Measurements from ENCODE around the gene NME2. TPM values are rescaled to one million over a fixed set of nuclear protein-coding genes. Genes with fewer than 3 reads are reported as not detected.
A peak's percentile ranks its signal among the peaks of the same experiment; 100 is the strongest.

The NME2 gene
- total RNA-seq, 1 donor from 2014 or later, result 318 TPM

DNA sequence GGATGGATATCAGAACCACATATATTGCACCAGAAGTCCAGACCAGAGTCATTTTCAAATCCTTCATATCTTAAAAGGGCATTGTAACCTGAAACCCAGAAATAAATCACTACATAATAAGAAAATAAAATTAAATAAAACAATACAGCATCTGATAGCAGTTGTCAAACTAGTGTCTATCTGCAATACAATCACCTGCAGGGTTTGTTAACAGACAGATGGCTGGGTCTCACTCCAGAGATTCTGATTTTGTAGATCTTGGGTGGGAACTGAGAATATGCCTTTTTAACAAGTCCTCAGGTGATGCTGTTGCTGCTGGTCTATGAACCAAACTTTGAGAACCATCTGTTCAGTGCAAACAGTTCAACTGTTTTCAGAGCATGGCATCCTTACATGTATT lies 37.6 kb downstream of the NME2 start:
- TF ChIP-seq, protein P1, sequence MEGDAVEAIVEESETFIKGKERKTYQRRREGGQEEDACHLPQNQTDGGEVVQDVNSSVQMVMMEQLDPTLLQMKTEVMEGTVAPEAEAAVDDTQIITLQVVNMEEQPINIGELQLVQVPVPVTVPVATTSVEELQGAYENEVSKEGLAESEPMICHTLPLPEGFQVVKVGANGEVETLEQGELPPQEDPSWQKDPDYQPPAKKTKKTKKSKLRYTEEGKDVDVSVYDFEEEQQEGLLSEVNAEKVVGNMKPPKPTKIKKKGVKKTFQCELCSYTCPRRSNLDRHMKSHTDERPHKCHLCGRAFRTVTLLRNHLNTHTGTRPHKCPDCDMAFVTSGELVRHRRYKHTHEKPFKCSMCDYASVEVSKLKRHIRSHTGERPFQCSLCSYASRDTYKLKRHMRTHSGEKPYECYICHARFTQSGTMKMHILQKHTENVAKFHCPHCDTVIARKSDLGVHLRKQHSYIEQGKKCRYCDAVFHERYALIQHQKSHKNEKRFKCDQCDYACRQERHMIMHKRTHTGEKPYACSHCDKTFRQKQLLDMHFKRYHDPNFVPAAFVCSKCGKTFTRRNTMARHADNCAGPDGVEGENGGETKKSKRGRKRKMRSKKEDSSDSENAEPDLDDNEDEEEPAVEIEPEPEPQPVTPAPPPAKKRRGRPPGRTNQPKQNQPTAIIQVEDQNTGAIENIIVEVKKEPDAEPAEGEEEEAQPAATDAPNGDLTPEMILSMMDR (IDR thresholded peaks at IDR 0.05; ENCODE audit: unreplicated experiment), result no peak
- H3K36me3 Mint-ChIP-seq (ENCODE audit: insufficient read depth), result peaks cover 15% of the 10 kb centered on the region
- H3K27me3 Mint-ChIP-seq, result no peaks in the 10 kb centered on the region
- no peak overlapping the region for H3K27ac Mint-ChIP-seq
- H3K4me3 Mint-ChIP-seq (ENCODE audit: low read depth), result no peak overlapping the region
- no peaks in the 10 kb centered on the region for H3K9me3 Mint-ChIP-seq (ENCODE audit: low read depth)
- no peak for DNase-seq (ENCODE audit: low spot score, unreplicated experiment)
- H3K4me1 Mint-ChIP-seq (ENCODE audit: low read depth), result no peaks in the 10 kb centered on the region

DNA sequence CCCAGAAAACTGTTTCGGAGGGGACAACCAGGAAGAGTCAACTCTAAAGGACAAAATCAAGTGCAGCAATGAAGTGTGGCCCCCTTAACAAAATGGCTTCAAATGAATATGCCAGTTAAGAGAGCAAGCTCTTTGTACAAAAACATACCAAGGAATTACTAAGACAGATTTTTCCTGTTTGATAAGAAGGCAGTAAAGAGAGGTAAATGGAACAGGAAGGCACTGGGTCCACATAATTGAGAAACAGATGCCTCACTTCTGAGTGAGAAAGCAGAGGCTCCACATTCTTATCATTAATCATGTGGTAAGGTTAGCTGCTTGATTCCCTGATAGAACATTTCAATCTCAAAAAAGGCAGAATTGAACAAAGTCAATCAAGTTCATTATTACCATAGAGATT lies 48.7 kb downstream of the NME2 start:
- Mint-ChIP-seq H3K27ac (no peak overlapping the region), H3K9me3 (ENCODE audit: low read depth) (no peaks in the 10 kb centered on the region), H3K4me1 (ENCODE audit: low read depth) (no peaks in the 10 kb centered on the region), H3K36me3 (ENCODE audit: insufficient read depth) (peaks cover 23% of the 10 kb centered on the region), H3K4me3 (ENCODE audit: low read depth) (no peak overlapping the region), H3K27me3 (no peaks in the 10 kb centered on the region)
- no peak for DNase-seq (ENCODE audit: low spot score, unreplicated experiment)
- TF ChIP-seq, protein P1 (IDR thresholded peaks at IDR 0.05; ENCODE audit: unreplicated experiment), result no peak

DNA sequence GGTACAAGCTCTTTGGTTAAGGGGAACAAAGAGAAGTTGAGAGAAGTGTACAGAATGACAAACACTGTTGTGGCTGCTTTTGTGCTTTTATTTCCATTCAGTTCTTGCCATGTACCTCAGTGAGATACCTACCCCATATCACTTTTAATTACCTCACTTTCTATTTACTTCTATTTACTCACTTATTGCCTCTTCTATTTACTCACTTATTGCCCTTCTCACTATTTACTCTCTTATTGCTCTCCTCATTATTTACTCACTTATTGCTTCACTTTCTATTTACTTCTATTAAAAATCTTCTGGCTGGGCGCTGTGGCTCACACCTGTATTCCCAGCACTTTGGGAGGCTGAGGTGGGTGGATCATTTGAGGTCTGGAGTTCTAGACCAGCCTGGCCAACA lies 51.7 kb downstream of the NME2 start:
- H3K27ac Mint-ChIP-seq, result peak overlapping the region; percentile 90
- no peaks in the 10 kb centered on the region for H3K27me3 Mint-ChIP-seq
- H3K4me1 Mint-ChIP-seq (ENCODE audit: low read depth), result no peaks in the 10 kb centered on the region
- no peaks in the 10 kb centered on the region for H3K9me3 Mint-ChIP-seq (ENCODE audit: low read depth)
- peaks cover 31% of the 10 kb centered on the region for H3K36me3 Mint-ChIP-seq (ENCODE audit: insufficient read depth)
- no peak for DNase-seq (ENCODE audit: low spot score, unreplicated experiment)
- TF ChIP-seq, protein P1 (IDR thresholded peaks at IDR 0.05; ENCODE audit: unreplicated experiment), result no peak
- no peak overlapping the region for H3K4me3 Mint-ChIP-seq (ENCODE audit: low read depth)

DNA sequence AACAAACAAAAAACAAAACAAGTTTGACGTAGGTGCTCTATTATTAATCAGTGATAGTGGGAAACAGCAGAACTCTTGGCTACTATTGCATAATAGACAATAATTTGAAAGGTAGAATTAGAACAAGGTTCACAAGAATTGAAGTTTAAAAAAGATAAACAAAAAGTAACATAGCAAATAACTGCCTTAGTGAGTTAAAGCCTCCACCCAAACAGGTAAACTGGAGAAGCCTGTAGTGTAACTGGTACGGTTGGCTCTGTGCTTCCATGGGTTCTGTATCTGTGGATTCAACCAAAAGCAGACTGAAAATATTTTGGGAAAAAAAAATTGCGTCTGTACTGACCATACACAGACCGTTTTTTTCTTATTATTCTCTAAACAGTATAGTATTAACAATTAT lies 55.1 kb downstream of the NME2 start:
- Mint-ChIP-seq H3K36me3 (ENCODE audit: insufficient read depth) (peaks cover 27% of the 10 kb centered on the region), H3K4me3 (ENCODE audit: low read depth) (no peak overlapping the region), H3K27me3 (no peaks in the 10 kb centered on the region), H3K4me1 (ENCODE audit: low read depth) (peaks cover 12% of the 10 kb centered on the region), H3K27ac (no peak overlapping the region), H3K9me3 (ENCODE audit: low read depth) (no peaks in the 10 kb centered on the region)
- TF ChIP-seq, protein P1 (IDR thresholded peaks at IDR 0.05; ENCODE audit: unreplicated experiment), result no peak
- no peak for DNase-seq (ENCODE audit: low spot score, unreplicated experiment)

Other genes starting within 250 kb of the NME2 start
- gene SPAG9, start 45.5 kb upstream of the NME2 start, total RNA-seq, result 55.4 and 59.8 TPM in 2 replicates
- gene NME1, start 12.9 kb upstream of the NME2 start, total RNA-seq, result 96.5 and 106 TPM in 2 replicates
- gene MBTD1, start 93.6 kb downstream of the NME2 start, total RNA-seq, result 47.6 and 50.7 TPM in 2 replicates
- gene UTP18, start 94.1 kb downstream of the NME2 start, total RNA-seq, result 35.3 and 38.0 TPM in 2 replicates